ENCODE measurements around the gene ZNF578.

DNA sequence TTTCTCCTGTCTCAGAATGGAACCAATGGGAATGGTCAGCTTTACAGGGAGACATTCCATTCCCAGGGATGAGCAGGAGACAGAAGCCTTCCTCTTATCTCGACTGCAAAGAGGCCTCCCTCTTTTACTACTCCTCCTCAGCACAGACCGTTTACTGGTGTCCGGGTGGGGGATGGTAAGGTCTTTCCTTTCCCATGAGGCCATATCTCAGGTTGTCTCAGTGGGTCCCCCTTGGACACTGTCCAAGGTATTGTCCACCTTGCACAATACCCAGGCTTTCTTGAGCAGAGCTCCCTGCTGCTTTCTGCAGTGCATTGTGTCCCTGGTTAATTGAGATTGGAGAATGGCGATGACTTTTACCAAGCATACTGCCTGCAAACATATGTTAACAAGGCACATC, 66.7 kb downstream of the ZNF578 start:
- no peak for TF ChIP-seq CTCF (conservative IDR thresholded peaks at IDR 0.05; ENCODE audit: low read length)
- TF ChIP-seq EZH2phosphoT487 (IDR thresholded peaks at IDR 0.05; ENCODE audit: borderline replicate concordance), result no peak

Data from Loucy (cell line).